ENCODE measurements around the gene EXOC6. TPM values are rescaled to one million over a fixed set of nuclear protein-coding genes. Genes with fewer than 3 reads are reported as not detected.

The EXOC6 gene
- total RNA-seq, 1 donor from 2014 or later = 13.9 TPM

DNA sequence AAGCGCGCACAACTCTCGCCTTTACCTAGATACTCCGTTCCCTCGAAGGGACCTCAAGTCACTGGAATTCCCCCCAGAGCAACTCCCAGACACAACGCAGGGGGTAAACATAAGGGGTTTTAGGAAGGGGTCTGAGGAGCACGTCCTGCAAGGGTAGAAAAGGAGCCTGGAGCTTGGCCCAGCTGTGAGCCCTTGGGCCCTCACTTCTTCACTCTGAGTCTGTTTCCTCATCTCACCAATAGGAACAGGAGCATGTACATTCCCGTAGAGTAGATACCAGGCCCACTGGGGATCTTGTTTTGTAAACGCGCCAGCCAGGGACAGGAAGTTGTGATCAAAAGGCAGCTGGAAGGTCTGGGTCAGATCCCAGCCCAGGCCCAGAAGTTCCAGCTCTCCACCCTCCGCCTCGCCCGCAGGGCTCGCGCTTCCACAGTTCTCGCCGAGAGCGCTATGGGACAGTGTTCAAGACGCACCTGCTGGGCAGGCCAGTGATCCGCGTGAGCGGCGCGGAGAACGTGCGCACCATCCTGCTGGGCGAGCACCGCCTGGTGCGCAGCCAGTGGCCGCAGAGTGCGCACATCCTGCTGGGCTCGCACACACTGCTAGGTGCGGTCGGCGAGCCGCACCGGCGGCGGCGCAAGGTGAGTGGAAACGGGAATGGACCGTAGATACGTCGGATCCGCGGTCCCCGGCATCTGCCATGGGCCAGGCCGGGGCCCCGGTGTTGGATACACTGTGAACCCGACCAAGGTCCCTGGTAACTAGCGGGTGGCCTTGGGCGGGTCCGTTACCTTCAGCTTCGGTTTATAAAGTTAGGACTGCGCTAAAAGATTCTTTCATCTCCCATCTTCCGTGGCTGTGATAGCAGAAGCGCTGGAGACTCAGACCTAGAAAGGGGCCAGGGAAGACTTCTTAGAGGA, 213.5 kb downstream of the EXOC6 start:
- intact Hi-C loops (cut with micrococcal nuclease) = loop anchor here (5.0 kb wide), 1 partner anchor 175 kb away; no protein-coding TSS in a partner anchor

DNA sequence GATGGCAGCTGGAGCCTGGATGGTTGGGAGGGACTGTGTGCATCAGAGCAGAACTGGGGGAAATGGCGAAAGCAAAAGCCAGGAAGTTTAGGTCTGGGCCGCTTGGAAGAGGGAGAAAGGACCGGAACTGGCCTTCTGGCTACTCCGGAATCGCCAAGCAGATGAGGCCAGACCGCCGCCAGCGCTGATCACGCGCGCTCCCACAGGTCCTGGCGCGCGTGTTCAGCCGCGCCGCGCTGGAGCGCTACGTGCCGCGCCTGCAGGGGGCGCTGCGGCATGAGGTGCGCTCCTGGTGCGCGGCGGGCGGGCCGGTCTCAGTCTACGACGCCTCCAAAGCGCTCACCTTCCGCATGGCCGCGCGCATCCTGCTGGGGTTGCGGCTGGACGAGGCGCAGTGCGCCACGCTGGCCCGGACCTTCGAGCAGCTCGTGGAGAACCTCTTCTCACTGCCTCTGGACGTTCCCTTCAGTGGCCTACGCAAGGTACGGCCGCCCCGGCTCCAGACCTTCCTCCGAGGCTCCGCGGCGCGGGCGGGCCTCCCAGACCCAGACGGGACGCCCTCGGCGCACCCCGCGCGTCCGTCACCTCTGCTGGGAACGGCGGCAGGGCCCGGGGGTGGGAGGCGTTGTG, 214.3 kb downstream of the EXOC6 start:
- intact Hi-C loops (cut with micrococcal nuclease) = loop anchor here (5.0 kb wide), 1 partner anchor 175 kb away; no protein-coding TSS in a partner anchor

DNA sequence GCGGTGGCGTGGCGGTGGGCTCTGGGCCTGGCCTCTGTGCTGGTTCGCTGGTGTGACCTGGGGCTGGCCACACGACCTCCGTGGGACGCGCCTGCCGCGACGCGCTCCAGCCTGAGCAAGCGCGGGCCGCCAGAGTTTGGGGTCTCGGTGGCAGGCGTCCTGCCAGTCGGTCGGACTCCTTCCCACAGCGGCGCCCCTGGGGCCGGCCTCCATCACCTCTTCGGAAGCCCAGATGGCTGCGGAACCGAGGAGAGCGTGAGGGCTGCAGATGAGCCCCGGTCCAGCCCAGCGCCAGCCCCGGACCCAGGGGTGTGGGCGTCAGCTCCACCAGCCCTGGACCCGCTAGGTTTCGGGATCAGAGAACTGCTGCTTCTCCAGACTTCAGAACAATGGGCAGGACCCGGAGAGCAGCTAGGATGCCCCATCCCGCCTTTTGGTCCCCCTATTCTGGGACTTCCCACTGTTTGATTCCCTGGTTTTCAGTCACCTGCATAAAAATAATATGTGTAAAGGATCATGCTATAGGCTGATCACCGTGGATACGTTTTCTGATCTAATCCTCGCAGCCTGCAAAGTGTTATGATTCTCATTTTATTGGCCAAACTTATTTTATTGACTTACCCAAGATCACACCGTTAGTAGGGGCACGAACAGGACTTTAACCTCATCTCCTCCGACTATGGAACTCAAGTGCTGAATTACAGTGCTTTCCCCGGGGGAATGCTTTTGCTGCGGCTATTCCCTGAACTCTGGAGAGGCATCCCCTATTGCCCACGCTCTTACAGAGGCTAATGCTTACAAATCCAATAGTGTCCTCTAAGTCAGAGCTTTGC, 215.0 kb downstream of the EXOC6 start:
- intact Hi-C loops (cut with micrococcal nuclease) = loop anchor here (5.0 kb wide), 1 partner anchor 176 kb away; no protein-coding TSS in a partner anchor

- intact Hi-C loops (cut with micrococcal nuclease) = loop anchor here (5.0 kb wide), 1 partner anchor 177 kb away; no protein-coding TSS in a partner anchor
Observed at GRCh38 chr10:93063977-93064660, 215.8 kb downstream of the EXOC6 start.

- intact Hi-C loops (cut with micrococcal nuclease) = loop anchor here (5.0 kb wide), 1 partner anchor 178 kb away; no protein-coding TSS in a partner anchor
Observed at GRCh38 chr10:93064874-93065660, 216.7 kb downstream of the EXOC6 start.

GRCh38 chr10:93065675-93066543, 217.6 kb downstream of the EXOC6 start:
- intact Hi-C loops (cut with micrococcal nuclease) = no loop called here

- intact Hi-C loops (cut with micrococcal nuclease) = no loop called here
Observed at GRCh38 chr10:93066544-93066913, 218.2 kb downstream of the EXOC6 start.

DNA sequence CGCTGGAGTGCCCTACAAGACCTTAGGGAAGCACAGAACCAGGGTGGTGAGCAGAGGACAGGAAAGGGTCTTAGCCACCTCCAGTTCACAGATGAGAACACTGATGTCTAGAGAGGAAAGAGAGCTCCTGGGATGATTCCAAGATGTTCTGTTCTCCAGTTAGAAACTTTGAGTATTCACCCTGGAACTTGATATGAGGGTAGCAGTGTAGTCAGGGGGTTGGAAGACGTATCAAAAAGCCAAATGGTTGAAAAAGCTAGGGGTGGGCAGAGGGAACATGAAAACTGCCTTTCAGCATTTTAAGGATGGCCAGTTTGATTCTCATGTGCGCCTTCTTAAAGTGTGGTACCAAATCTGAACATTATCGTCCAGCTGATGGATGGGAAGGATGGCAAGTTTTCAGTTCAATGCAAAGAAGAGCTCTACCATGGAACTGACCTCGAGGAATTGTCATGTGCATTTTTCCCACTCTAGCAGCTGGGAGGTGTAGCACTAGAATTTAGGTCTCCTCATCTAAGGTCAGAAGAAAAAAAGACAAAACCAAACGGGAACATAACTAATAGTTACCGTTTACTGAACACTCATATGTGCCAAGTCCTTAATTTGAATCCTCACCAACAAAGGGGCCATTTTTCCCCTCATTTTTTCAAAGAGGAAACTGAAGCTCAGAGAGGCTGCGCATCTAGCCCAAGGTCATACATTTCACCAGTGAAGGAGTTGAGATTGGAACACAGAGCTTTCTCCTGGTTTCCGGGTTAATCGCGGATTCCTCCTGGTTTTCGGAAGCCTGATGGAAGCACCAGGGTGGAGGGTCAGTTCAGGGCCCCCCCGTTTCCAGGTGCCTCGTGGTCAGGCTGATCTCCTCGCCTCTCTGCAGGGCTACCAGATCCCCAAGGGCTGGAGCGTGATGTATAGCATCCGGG, 219.4 kb downstream of the EXOC6 start:
- intact Hi-C loops (cut with micrococcal nuclease) = no loop called here

- intact Hi-C loops (cut with micrococcal nuclease) = no loop called here
Observed at GRCh38 chr10:93068411-93069244, 220.3 kb downstream of the EXOC6 start.

- intact Hi-C loops (cut with micrococcal nuclease) = no loop called here
Observed at GRCh38 chr10:93069245-93069561, 220.9 kb downstream of the EXOC6 start.

GRCh38 chr10:93070378-93071176, 222.3 kb downstream of the EXOC6 start:
- intact Hi-C loops (cut with micrococcal nuclease) = loop anchor here (5.0 kb wide), 1 partner anchor 378 kb away; no protein-coding TSS in a partner anchor

- intact Hi-C loops (cut with micrococcal nuclease) = loop anchor here (5.0 kb wide), 1 partner anchor 379 kb away; no protein-coding TSS in a partner anchor
Observed at GRCh38 chr10:93071177-93071472, 222.8 kb downstream of the EXOC6 start.

- intact Hi-C loops (cut with micrococcal nuclease) = loop anchor here (5.0 kb wide), 1 partner anchor 379 kb away; no protein-coding TSS in a partner anchor
Observed at GRCh38 chr10:93071674-93072224, 223.4 kb downstream of the EXOC6 start.

GRCh38 chr10:93072225-93072712, 223.9 kb downstream of the EXOC6 start:
- intact Hi-C loops (cut with micrococcal nuclease) = loop anchor here (5.0 kb wide), 1 partner anchor 380 kb away; no protein-coding TSS in a partner anchor

- intact Hi-C loops (cut with micrococcal nuclease) = loop anchor here (5.0 kb wide), 1 partner anchor 381 kb away; no protein-coding TSS in a partner anchor
Observed at GRCh38 chr10:93072713-93073538, 224.6 kb downstream of the EXOC6 start.

Data from T-helper 1 cell treated with Interleukin-12 subunit alpha and Interleukin-12 subunit beta and Interleukin-4 antibody, amounts not matched to agents 30 ng/mL and 1 ng/mL, for 36 hours (primary cell).